Right lobe of liver (tissue), 4 donors: ENCODE measurements around the gene STK24.

ENCODE experiments used
- POLR2A ChIP-seq: fragments of 450-650 bp; IDR thresholded peaks from one replicate; pipeline ENCODE4 v1.6.1; 2017; ENCODE audit warnings: antibody characterized with exemption, mild to moderate bottlenecking
- TF ChIP-seq, protein P1 (sequence below), 4 donors: fragments of 200-600 bp in 3 of 4; fragments of 450-650 bp in 1 of 4; IDR thresholded peaks; one replicate each; pipeline versions ENCODE4 v1.5.1 to v1.8.0; 2016 to 2022; ENCODE audit warnings: antibody characterized with exemption in 4 of 4, mild to moderate bottlenecking in 2 of 4
- donor health status: DM: no; HTN: no; CAD: no.
- donor health status: DM: no; HTN: no; CAD: no.
- donor health status: DM: no; HTN: yes; CAD: no.

DNA sequence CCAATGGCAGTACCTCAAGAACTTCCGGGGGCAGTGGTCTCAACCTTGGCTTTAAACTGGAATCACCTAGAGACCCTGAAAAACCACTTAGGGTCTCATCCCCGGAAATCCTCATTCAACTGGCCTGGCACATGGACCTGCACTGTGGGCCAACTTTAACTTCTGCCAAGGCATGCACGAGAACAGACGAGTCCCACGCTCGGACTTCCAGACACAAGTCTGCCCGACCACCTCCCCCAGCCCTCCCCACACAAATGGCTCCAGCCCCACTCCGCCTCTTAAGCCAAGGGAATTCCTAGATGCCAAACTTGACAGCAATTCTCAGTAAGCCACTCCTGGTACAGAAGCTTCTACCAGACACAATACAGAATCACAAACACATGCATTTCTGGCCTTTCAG is 114.0 kb downstream of the STK24 start:
- TF ChIP-seq POLR2A: no peak
- TF ChIP-seq, protein P1, sequence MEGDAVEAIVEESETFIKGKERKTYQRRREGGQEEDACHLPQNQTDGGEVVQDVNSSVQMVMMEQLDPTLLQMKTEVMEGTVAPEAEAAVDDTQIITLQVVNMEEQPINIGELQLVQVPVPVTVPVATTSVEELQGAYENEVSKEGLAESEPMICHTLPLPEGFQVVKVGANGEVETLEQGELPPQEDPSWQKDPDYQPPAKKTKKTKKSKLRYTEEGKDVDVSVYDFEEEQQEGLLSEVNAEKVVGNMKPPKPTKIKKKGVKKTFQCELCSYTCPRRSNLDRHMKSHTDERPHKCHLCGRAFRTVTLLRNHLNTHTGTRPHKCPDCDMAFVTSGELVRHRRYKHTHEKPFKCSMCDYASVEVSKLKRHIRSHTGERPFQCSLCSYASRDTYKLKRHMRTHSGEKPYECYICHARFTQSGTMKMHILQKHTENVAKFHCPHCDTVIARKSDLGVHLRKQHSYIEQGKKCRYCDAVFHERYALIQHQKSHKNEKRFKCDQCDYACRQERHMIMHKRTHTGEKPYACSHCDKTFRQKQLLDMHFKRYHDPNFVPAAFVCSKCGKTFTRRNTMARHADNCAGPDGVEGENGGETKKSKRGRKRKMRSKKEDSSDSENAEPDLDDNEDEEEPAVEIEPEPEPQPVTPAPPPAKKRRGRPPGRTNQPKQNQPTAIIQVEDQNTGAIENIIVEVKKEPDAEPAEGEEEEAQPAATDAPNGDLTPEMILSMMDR (IDR thresholded peaks at IDR 0.05): no peak
